GM12878 (cell line): ENCODE results near the gene LSM14B. TPM values are rescaled to one million over a fixed set of nuclear protein-coding genes. Genes with fewer than 3 reads are reported as not detected.

Experiments used
- ATAC-seq: fragments of 200-7000 bp; cut with Tn5 transposase; 3 replicates; pipeline ENCODE4 v1.9.1; 2020; ENCODE audit warnings: mild to moderate bottlenecking, moderate library complexity
- BruUV-seq: library from RNA; stranded (reverse); fragments of 400-500 nt; replicated peaks from 2 replicates; lab custom pipeline; 2021; lab: Mats Ljungman, UMichigan
- CTCF ChIA-PET: fragments of 300-600 bp; sonication (Branson Sonifier 250); formaldehyde crosslinking; extraction: SDS; loops from one replicate; lab custom pipeline; 2021; ENCODE audit warnings: inconsistent platforms; lab: Yijun Ruan, JAX
- POLR2A ChIA-PET: fragments of 350-600 bp; formaldehyde crosslinking; extraction: SDS; loops from one replicate; lab custom pipeline; 2021; ENCODE audit warnings: inconsistent platforms; lab: Charles Lee
- RAD21 ChIA-PET: fragments of 300-600 bp; sonication (Branson Sonifier 250); formaldehyde crosslinking; loops from one replicate; lab custom pipeline; 2023; ENCODE audit warnings: antibody characterized with exemption; ENCODE audit not compliant: unreplicated experiment; lab: Charles Lee
- SMC1A ChIA-PET: fragments of 300-600 bp; sonication (Branson Sonifier 250); formaldehyde crosslinking; loops from one replicate; lab custom pipeline; 2023; ENCODE audit not compliant: unreplicated experiment, uncharacterized antibody; lab: Charles Lee
- DNase-seq: peaks from one replicate; pipeline ENCODE4 v3.0.0-alpha.2; 2011; ENCODE audit warnings: low read depth, low spot score
- FAIRE-seq: peaks from 3 replicates; lab custom pipeline; 2011; peaks lifted over from hg19 to GRCh38; lab: Jason Lieb, UNC
- H2AFZ ChIP-seq: 2 replicates; pipeline ENCODE4 v1.6.0; 2011; ENCODE audit warnings: low read depth, low read length, control low read depth; ENCODE audit not compliant: control insufficient read depth
- H3K27ac ChIP-seq: 2 replicates; pipeline ENCODE4 v1.5.1; 2011; ENCODE audit warnings: control low read depth; ENCODE audit not compliant: control insufficient read depth, insufficient read depth
- H3K27me3 ChIP-seq, 2 experiments: replicated peaks in 1 of 2; 2 replicates each; pipeline versions ENCODE4 v1.6.0 to v1.6.1; 2011; ENCODE audit warnings: low read length in 1 of 2; ENCODE audit not compliant: control insufficient read depth in 2 of 2, insufficient read depth in 2 of 2
- H3K36me3 ChIP-seq, 2 experiments: 2 replicates each; pipeline ENCODE4 v1.5.1; 2011; ENCODE audit warnings: low read length in 1 of 2; ENCODE audit not compliant: control insufficient read depth in 2 of 2, insufficient read depth in 2 of 2
- H3K4me1 ChIP-seq: 2 replicates; pipeline ENCODE4 v1.6.1; 2011; ENCODE audit warnings: mild to moderate bottlenecking, low read length, moderate library complexity, mixed read lengths; ENCODE audit not compliant: control insufficient read depth, insufficient read depth
- H3K4me2 ChIP-seq: 2 replicates; pipeline ENCODE4 v1.6.0; 2011; ENCODE audit warnings: control low read depth; ENCODE audit not compliant: control insufficient read depth, insufficient read depth
- H3K4me3 ChIP-seq: fragments of 200-600 bp; sonication (generic); 2 replicates; pipeline ENCODE4 v1.5.1; 2016
- H3K79me2 ChIP-seq: 2 replicates; pipeline ENCODE4 v1.6.0; 2011; ENCODE audit warnings: low read length; ENCODE audit not compliant: control insufficient read depth, insufficient read depth
- H3K9ac ChIP-seq: 2 replicates; pipeline ENCODE4 v1.8.0; 2011; ENCODE audit warnings: low read length, control low read depth, mixed read lengths; ENCODE audit not compliant: control insufficient read depth, insufficient read depth
- H3K9me3 ChIP-seq: replicated peaks from 3 replicates; pipeline ENCODE4 v1.5.1; 2011; ENCODE audit warnings: mild to moderate bottlenecking, low read length; ENCODE audit not compliant: control insufficient read depth, insufficient read depth
- H4K20me1 ChIP-seq: 2 replicates; pipeline ENCODE4 v1.6.0; 2011; ENCODE audit not compliant: control insufficient read depth, insufficient read depth
- CBFB ChIP-seq: IDR thresholded peaks from 2 replicates; pipeline ENCODE4 v1.6.1; 2016; ENCODE audit warnings: antibody characterized with exemption, low read depth
- IKZF1 ChIP-seq: fragments of 450-650 bp; conservative IDR thresholded peaks from 2 replicates; pipeline ENCODE4 v1.6.1; 2017; ENCODE audit warnings: antibody characterized with exemption, mild to moderate bottlenecking
- MXI1 ChIP-seq: fragments of 150-350 bp; IDR thresholded peaks from 2 replicates; pipeline ENCODE4 v1.6.1; 2011; ENCODE audit warnings: low read depth, mild to moderate bottlenecking, inconsistent platforms, low read length, improper control_type of control experiment
- PAX8 ChIP-seq: fragments of 450-650 bp; IDR thresholded peaks from 2 replicates; pipeline ENCODE4 v1.6.1; 2017; ENCODE audit warnings: mild to moderate bottlenecking, moderate library complexity
- POLR2A ChIP-seq: IDR thresholded peaks from 2 replicates; pipeline ENCODE4 v1.6.1; 2011; ENCODE audit warnings: low read depth, mild to moderate bottlenecking, low read length
- SUPT20H ChIP-seq: IDR thresholded peaks from 2 replicates; pipeline ENCODE4 v1.6.1; 2011; ENCODE audit warnings: low read depth, mild to moderate bottlenecking, low read length, moderate library complexity, borderline replicate concordance; ENCODE audit not compliant: control insufficient read depth
- TARDBP ChIP-seq: IDR thresholded peaks from 2 replicates; pipeline ENCODE4 v1.6.1; 2016; ENCODE audit warnings: borderline replicate concordance
- TCF3 ChIP-seq: IDR thresholded peaks from 2 replicates; pipeline ENCODE4 v1.6.1; 2012; ENCODE audit warnings: low read depth, mild to moderate bottlenecking, low read length, borderline replicate concordance; ENCODE audit not compliant: insufficient read depth
- WGBS: methylation state at CpG from one replicate; pipeline ENCODE4 v1.1.6; 2016; ENCODE audit warnings: low lambda C conversion rate; ENCODE audit not compliant: insufficient replicate concordance, insufficient coverage; ENCODE audit errors: missing lambda C conversion rate; 5-methylcytosine and 5-hydroxymethylcytosine counted together
- in situ Hi-C: fragments of 300-500 bp; cut with MboI; formaldehyde crosslinking; loops from 9 replicates; pipeline ENCODE4 v1.14.3; 2018; ENCODE audit warnings: mixed read lengths
- intact Hi-C: fragments of 100-400 bp; cut with micrococcal nuclease; formaldehyde crosslinking; loops from one replicate; pipeline ENCODE4 v1.14.2; 2022; ENCODE audit not compliant: unreplicated experiment
- polyA plus RNA-seq, 11 experiments: library from polyadenylated mRNA; depleted of rRNA in 4 of 11; unstranded in 6 of 11; stranded (reverse) in 5 of 11; fragments of >200 nt; fragmentation: Nextera tagmentation in 4 of 11; fragmentation: Illumina TruSeq in 1 of 11; extraction: Ambion mirVana in 4 of 11; extraction: Trizol in 1 of 11; gene quantifications; 1 replicate in 1 of 11; 2 replicates in 10 of 11; pipeline versions ENCODE4 v1.2.1 to v1.2.3, GENCODE V29; 2011 to 2016; ENCODE audit warnings: inconsistent platforms in 2 of 11, missing spikeins in 2 of 11, low read depth in 1 of 11
- total RNA-seq, 4 experiments: library from RNA; depleted of rRNA in 3 of 4; stranded (reverse); fragments of >200 nt in 3 of 4; fragmentation: Illumina TruSeq in 1 of 4; extraction: Trizol in 1 of 4; gene quantifications; 2 replicates each; pipeline versions ENCODE4 v1.2.1 to v1.2.3, GENCODE V29; 2013 to 2021
- TF ChIP-seq, protein P1 (sequence below): IDR thresholded peaks from 2 replicates; pipeline ENCODE4 v1.6.1; 2012; ENCODE audit warnings: low read depth, low read length, improper control_type of control experiment
- TF ChIP-seq, protein P2 (sequence below): fragments of 450-650 bp; IDR thresholded peaks from 2 replicates; pipeline ENCODE4 v1.6.1; 2014; ENCODE audit warnings: mild to moderate bottlenecking
- TF ChIP-seq, protein P3 (sequence below): fragments of 450-650 bp; IDR thresholded peaks from 2 replicates; pipeline ENCODE4 v1.6.1; 2017; ENCODE audit warnings: low read depth, mild to moderate bottlenecking, moderate library complexity

Gene LSM14B
- total and polyA plus RNA-seq, 10 of the 15 experiments (the other 5 are each of a cell fraction or from before 2014, with no cell fraction given): 0.56 to 34.3 (median 15.6) TPM

DNA sequence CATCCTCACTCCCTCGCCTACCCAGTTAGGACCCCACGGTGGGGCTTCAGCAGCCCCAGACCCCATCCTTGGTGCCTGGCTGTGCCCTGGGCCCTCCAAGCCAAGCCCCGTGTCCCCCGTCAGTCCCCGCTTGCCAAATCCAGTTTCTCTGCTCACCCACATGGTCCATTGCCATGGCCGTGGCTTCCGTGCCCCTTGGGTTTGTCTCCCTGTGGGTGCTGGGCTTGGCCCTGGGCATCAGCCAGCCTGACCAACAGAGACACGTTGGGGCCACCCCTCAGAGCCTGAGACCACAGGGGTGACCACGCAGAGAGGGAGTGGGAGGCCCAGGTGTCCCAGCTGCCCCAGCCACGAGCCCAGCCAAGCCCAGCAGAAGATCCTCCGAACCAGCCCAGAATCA lies 28.9 kb downstream of the LSM14B start:
- Histone ChIP-seq H3K4me1 (no peaks in the 10 kb centered on the region), H3K4me3 (no peak overlapping the region), H3K27ac (no peak overlapping the region), H4K20me1 (no peaks in the 10 kb centered on the region; the same call in 1 of the 2 replicates), H3K36me3 (peaks cover 5 to 8% of the 10 kb centered on the region in 2 experiments; a peak in 3 of 4 replicates), H3K9ac (no peak overlapping the region), H3K79me2 (peaks cover 19% of the 10 kb centered on the region), H3K9me3 (no peaks in the 10 kb centered on the region; the same call in 2 of the 3 replicates), H2AFZ (no peak overlapping the region), H3K4me2 (no peak overlapping the region), H3K27me3 (no peaks in the 10 kb centered on the region)
- POLR2A ChIA-PET: no interaction called here
- TF ChIP-seq, protein P1, sequence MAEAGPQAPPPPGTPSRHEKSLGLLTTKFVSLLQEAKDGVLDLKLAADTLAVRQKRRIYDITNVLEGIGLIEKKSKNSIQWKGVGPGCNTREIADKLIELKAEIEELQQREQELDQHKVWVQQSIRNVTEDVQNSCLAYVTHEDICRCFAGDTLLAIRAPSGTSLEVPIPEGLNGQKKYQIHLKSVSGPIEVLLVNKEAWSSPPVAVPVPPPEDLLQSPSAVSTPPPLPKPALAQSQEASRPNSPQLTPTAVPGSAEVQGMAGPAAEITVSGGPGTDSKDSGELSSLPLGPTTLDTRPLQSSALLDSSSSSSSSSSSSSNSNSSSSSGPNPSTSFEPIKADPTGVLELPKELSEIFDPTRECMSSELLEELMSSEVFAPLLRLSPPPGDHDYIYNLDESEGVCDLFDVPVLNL: no peak
- TF ChIP-seq POLR2A (no peak), TCF3 (no peak), PAX8 (no peak), TARDBP (no peak), IKZF1 (no peak), MXI1 (no peak), SUPT20H (no peak), CBFB (no peak)
- TF ChIP-seq, protein P2, sequence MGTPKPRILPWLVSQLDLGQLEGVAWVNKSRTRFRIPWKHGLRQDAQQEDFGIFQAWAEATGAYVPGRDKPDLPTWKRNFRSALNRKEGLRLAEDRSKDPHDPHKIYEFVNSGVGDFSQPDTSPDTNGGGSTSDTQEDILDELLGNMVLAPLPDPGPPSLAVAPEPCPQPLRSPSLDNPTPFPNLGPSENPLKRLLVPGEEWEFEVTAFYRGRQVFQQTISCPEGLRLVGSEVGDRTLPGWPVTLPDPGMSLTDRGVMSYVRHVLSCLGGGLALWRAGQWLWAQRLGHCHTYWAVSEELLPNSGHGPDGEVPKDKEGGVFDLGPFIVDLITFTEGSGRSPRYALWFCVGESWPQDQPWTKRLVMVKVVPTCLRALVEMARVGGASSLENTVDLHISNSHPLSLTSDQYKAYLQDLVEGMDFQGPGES: no peak
- TF ChIP-seq, protein P3, sequence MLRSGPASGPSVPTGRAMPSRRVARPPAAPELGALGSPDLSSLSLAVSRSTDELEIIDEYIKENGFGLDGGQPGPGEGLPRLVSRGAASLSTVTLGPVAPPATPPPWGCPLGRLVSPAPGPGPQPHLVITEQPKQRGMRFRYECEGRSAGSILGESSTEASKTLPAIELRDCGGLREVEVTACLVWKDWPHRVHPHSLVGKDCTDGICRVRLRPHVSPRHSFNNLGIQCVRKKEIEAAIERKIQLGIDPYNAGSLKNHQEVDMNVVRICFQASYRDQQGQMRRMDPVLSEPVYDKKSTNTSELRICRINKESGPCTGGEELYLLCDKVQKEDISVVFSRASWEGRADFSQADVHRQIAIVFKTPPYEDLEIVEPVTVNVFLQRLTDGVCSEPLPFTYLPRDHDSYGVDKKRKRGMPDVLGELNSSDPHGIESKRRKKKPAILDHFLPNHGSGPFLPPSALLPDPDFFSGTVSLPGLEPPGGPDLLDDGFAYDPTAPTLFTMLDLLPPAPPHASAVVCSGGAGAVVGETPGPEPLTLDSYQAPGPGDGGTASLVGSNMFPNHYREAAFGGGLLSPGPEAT: no peak
- CTCF ChIA-PET: no interaction called here
- FAIRE-seq (no peak), DNase-seq (no peak), ATAC-seq (no peak)
- BruUV-seq: no TSS peak
- SMC1A ChIA-PET: no interaction called here
- intact Hi-C loops (no loop called here), in situ Hi-C loops (no loop called here)
- 92% methylated on average over 11 of the region's 11 CpGs for WGBS
- RAD21 ChIA-PET: no interaction called here
